IPS DF 6.9 (cell line): ENCODE data around the gene SPTB.

Source experiments
- DNase-seq: peaks from one replicate; pipeline ENCODE4 v3.0.0-alpha.2; 2013; ENCODE audit warnings: low read depth, low spot score
- H3K27ac ChIP-seq: one replicate; pipeline ENCODE4 v1.5.1; 2013; ENCODE audit warnings: low read length, control low read depth
- H3K27me3 ChIP-seq: 2 replicates; pipeline ENCODE4 v1.6.1; 2013; ENCODE audit warnings: mild to moderate bottlenecking, low read length; ENCODE audit not compliant: control insufficient read depth, insufficient read depth
- H3K36me3 ChIP-seq: 2 replicates; pipeline ENCODE4 v1.6.1; 2013; ENCODE audit warnings: low read length; ENCODE audit not compliant: control insufficient read depth, insufficient read depth
- H3K4me1 ChIP-seq: 2 replicates; pipeline ENCODE4 v1.6.1; 2013; ENCODE audit warnings: low read length; ENCODE audit not compliant: control insufficient read depth, insufficient read depth
- H3K4me3 ChIP-seq: 2 replicates; pipeline ENCODE4 v1.5.1; 2013; ENCODE audit warnings: mild to moderate bottlenecking, low read length
- H3K9me3 ChIP-seq: 2 replicates; pipeline ENCODE4 v1.6.1; 2013; ENCODE audit warnings: low read length, inconsistent platforms; ENCODE audit not compliant: control insufficient read depth, insufficient read depth
- WGBS: extraction: QIAGEN DNeasy Blood & Tissue Kit; methylation state at CpG from one replicate; pipeline ENCODE4 v1.1.7; 2013; ENCODE audit warnings: mixed read lengths, missing lambda C conversion rate; ENCODE audit not compliant: insufficient read length, insufficient coverage; 5-methylcytosine and 5-hydroxymethylcytosine counted together

SPTB gene

GRCh38 chr14:64753999-64754398 lies 125.7 kb downstream of the SPTB start:
- peaks cover 3% of the 10 kb centered on the region; the same call in 1 of the 2 replicates for H3K36me3 ChIP-seq
- no peaks in the 10 kb centered on the region for H3K9me3 ChIP-seq
- WGBS = no CpG with 5 or more reads among the region's 4 CpGs
- H3K4me3 ChIP-seq = no peak overlapping the region
- no peak for DNase-seq
- no peak overlapping the region for H3K27ac ChIP-seq
- peaks cover 3% of the 10 kb centered on the region; the same call in 1 of the 2 replicates for H3K4me1 ChIP-seq
- H3K27me3 ChIP-seq = no peaks in the 10 kb centered on the region

GRCh38 chr14:64753374-64753773 lies 126.3 kb downstream of the SPTB start:
- Histone ChIP-seq H3K4me3 (no peak overlapping the region), H3K27ac (no peak overlapping the region), H3K27me3 (no peaks in the 10 kb centered on the region), H3K9me3 (no peaks in the 10 kb centered on the region), H3K4me1 (peaks cover 3% of the 10 kb centered on the region), H3K36me3 (peaks cover 3% of the 10 kb centered on the region; the same call in 1 of the 2 replicates)
- no CpG with 5 or more reads among the region's 13 CpGs for WGBS
- no peak for DNase-seq

- H3K9me3 ChIP-seq = no peaks in the 10 kb centered on the region
- H3K36me3 ChIP-seq = peaks cover 3% of the 10 kb centered on the region; the same call in 1 of the 2 replicates
- H3K4me3 ChIP-seq = no peak overlapping the region
- H3K27me3 ChIP-seq = no peaks in the 10 kb centered on the region
- H3K4me1 ChIP-seq = no peaks in the 10 kb centered on the region; the same call in none of the 2 replicates
- DNase-seq = no peak
- H3K27ac ChIP-seq = no peak overlapping the region
- no CpG with 5 or more reads among the region's 6 CpGs for WGBS
Measured at GRCh38 chr14:64752909-64753308, 126.8 kb downstream of the SPTB start.

GRCh38 chr14:64748995-64749714 lies 130.6 kb downstream of the SPTB start:
- Histone ChIP-seq H3K27ac (no peak overlapping the region), H3K27me3 (no peaks in the 10 kb centered on the region), H3K9me3 (no peaks in the 10 kb centered on the region), H3K4me3 (no peak overlapping the region), H3K4me1 (no peaks in the 10 kb centered on the region; the same call in 1 of the 2 replicates), H3K36me3 (peaks cover 14% of the 10 kb centered on the region)
- no peak for DNase-seq
- WGBS = no CpG with 5 or more reads among the region's 51 CpGs

- no peaks in the 10 kb centered on the region for H3K27me3 ChIP-seq
- no peak overlapping the region for H3K27ac ChIP-seq
- H3K4me3 ChIP-seq = no peak overlapping the region
- peaks cover 20% of the 10 kb centered on the region for H3K36me3 ChIP-seq
- H3K4me1 ChIP-seq = no peaks in the 10 kb centered on the region; the same call in 1 of the 2 replicates
- WGBS = no CpG with 5 or more reads among the region's 6 CpGs
- no peaks in the 10 kb centered on the region for H3K9me3 ChIP-seq
- no peak for DNase-seq
Measured at GRCh38 chr14:64748521-64748920, 131.2 kb downstream of the SPTB start.

- no peak overlapping the region for H3K27ac ChIP-seq
- DNase-seq = no peak
- no peaks in the 10 kb centered on the region for H3K27me3 ChIP-seq
- no peak overlapping the region for H3K4me3 ChIP-seq
- no CpG with 5 or more reads among the region's 5 CpGs for WGBS
- no peaks in the 10 kb centered on the region; the same call in 1 of the 2 replicates for H3K4me1 ChIP-seq
- no peaks in the 10 kb centered on the region for H3K9me3 ChIP-seq
- H3K36me3 ChIP-seq = peaks cover 31% of the 10 kb centered on the region
Measured at GRCh38 chr14:64747327-64747726, 132.4 kb downstream of the SPTB start.

GRCh38 chr14:64746298-64747250 lies 133.1 kb downstream of the SPTB start:
- Histone ChIP-seq H3K4me3 (no peak overlapping the region), H3K9me3 (no peaks in the 10 kb centered on the region), H3K27ac (no peak overlapping the region), H3K27me3 (no peaks in the 10 kb centered on the region), H3K4me1 (no peaks in the 10 kb centered on the region; the same call in 1 of the 2 replicates), H3K36me3 (peaks cover 38% of the 10 kb centered on the region)
- WGBS = no CpG with 5 or more reads among the region's 12 CpGs
- no peak for DNase-seq

GRCh38 chr14:64745511-64746091 lies 134.1 kb downstream of the SPTB start:
- WGBS = no CpG with 5 or more reads among the region's 8 CpGs
- Histone ChIP-seq H3K9me3 (no peaks in the 10 kb centered on the region), H3K27me3 (no peaks in the 10 kb centered on the region), H3K4me1 (no peaks in the 10 kb centered on the region; the same call in 1 of the 2 replicates), H3K4me3 (no peak overlapping the region), H3K27ac (no peak overlapping the region), H3K36me3 (peaks cover 46% of the 10 kb centered on the region)
- DNase-seq = no peak

GRCh38 chr14:64743061-64743460 lies 136.6 kb downstream of the SPTB start:
- Histone ChIP-seq H3K36me3 (peaks cover 56% of the 10 kb centered on the region), H3K9me3 (no peaks in the 10 kb centered on the region), H3K27me3 (no peaks in the 10 kb centered on the region), H3K4me3 (no peak overlapping the region), H3K4me1 (no peaks in the 10 kb centered on the region; the same call in 1 of the 2 replicates), H3K27ac (no peak overlapping the region)
- no peak for DNase-seq
- no CpG with 5 or more reads among the region's 27 CpGs for WGBS

GRCh38 chr14:64741961-64742360 lies 137.7 kb downstream of the SPTB start:
- Histone ChIP-seq H3K9me3 (no peaks in the 10 kb centered on the region), H3K36me3 (peaks cover 57% of the 10 kb centered on the region), H3K4me3 (no peak overlapping the region), H3K27me3 (no peaks in the 10 kb centered on the region), H3K4me1 (no peaks in the 10 kb centered on the region; the same call in 1 of the 2 replicates), H3K27ac (no peak overlapping the region)
- WGBS = no CpG with 5 or more reads among the region's 15 CpGs
- DNase-seq = no peak
